Measurements from ENCODE around the gene GAREM2.

The GAREM2 gene

DNA sequence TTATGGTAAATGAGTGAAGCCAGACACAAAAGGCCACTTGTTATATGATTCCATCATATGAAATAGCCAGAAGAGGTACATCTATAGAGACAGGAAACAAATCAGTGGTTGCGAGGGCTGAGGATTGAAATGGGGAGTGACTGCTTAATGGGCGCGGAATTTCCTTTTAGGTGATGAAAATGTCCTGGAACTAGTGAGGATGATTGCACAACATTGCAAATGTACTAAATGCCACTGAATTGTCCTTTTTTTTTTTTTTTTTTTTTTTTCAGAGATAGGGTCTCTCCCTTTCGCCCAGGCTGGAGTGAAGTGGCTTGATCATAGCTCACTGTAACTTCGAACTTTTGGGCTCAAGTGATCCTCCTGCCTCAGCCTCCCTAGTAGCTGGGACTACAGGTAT is 15.3 kb upstream of the GAREM2 start:
- no peak for TF ChIP-seq EZH2phosphoT487 (IDR thresholded peaks at IDR 0.05; ENCODE audit: low read depth)
- TF ChIP-seq, protein P1, sequence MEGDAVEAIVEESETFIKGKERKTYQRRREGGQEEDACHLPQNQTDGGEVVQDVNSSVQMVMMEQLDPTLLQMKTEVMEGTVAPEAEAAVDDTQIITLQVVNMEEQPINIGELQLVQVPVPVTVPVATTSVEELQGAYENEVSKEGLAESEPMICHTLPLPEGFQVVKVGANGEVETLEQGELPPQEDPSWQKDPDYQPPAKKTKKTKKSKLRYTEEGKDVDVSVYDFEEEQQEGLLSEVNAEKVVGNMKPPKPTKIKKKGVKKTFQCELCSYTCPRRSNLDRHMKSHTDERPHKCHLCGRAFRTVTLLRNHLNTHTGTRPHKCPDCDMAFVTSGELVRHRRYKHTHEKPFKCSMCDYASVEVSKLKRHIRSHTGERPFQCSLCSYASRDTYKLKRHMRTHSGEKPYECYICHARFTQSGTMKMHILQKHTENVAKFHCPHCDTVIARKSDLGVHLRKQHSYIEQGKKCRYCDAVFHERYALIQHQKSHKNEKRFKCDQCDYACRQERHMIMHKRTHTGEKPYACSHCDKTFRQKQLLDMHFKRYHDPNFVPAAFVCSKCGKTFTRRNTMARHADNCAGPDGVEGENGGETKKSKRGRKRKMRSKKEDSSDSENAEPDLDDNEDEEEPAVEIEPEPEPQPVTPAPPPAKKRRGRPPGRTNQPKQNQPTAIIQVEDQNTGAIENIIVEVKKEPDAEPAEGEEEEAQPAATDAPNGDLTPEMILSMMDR (IDR thresholded peaks at IDR 0.05; ENCODE audit: low read depth, low read length) = no peak

DNA sequence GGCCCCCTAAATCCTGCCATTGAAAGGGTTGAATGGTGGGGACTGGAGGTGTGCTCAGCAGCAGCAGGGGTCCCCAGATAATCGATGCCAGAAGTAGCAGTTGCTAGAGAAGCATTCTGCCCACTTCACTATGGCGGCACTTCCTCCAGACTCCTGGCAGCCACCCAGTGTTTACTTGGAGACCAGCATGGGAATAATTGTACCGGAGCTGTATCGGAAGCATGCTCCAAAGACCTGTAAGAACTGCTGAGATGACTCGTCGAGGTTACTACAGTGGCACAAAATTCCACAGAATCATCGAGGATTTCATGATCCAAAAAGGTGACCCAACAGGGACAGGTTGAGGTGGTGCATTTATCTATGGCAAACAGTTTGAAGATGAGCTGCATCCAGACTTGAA is 11.0 kb upstream of the GAREM2 start:
- Histone ChIP-seq H3K4me3 (ENCODE audit: low read length) (no peak overlapping the region), H3K79me2 (ENCODE audit: low read length) (no peaks in the 10 kb centered on the region), H3K9me3 (ENCODE audit: insufficient read depth, low read length) (no peaks in the 10 kb centered on the region), H3K4me1 (ENCODE audit: low read length) (peaks cover 3% of the 10 kb centered on the region; the same call in 1 of the 2 replicates), H3K27me3 (ENCODE audit: low read depth, low read length) (no peaks in the 10 kb centered on the region), H2AFZ (ENCODE audit: low read depth, low read length) (no peak overlapping the region), H4K20me1 (ENCODE audit: insufficient read depth, low read length) (no peaks in the 10 kb centered on the region), H3K9ac (ENCODE audit: low read length) (no peak overlapping the region), H3K27ac (ENCODE audit: low read length) (no peak overlapping the region), H3K36me3 (replicated peaks; ENCODE audit: low read depth, low read length) (no peaks in the 10 kb centered on the region), H3K4me2 (ENCODE audit: low read length) (no peak overlapping the region)
- TF ChIP-seq EZH2phosphoT487 (IDR thresholded peaks at IDR 0.05; ENCODE audit: low read depth) = no peak
- TF ChIP-seq, protein P1 (IDR thresholded peaks at IDR 0.05; ENCODE audit: low read depth, low read length) = no peak

More for the DNA sequence above, 15.3 kb upstream of the GAREM2 start:
- H3K4me2 ChIP-seq (ENCODE audit: low read length) = no peak overlapping the region
- H2AFZ ChIP-seq (ENCODE audit: low read depth, low read length) = no peak overlapping the region
- no peaks in the 10 kb centered on the region for H3K9me3 ChIP-seq (ENCODE audit: insufficient read depth, low read length)
- no peaks in the 10 kb centered on the region for H3K36me3 ChIP-seq (replicated peaks; ENCODE audit: low read depth, low read length)
- no peak overlapping the region for H3K9ac ChIP-seq (ENCODE audit: low read length)
- no peaks in the 10 kb centered on the region for H3K79me2 ChIP-seq (ENCODE audit: low read length)
- H4K20me1 ChIP-seq (ENCODE audit: insufficient read depth, low read length) = no peaks in the 10 kb centered on the region
- H3K4me3 ChIP-seq (ENCODE audit: low read length) = no peak overlapping the region
- no peak overlapping the region for H3K27ac ChIP-seq (ENCODE audit: low read length)
- peaks cover 3% of the 10 kb centered on the region; the same call in 1 of the 2 replicates for H3K4me1 ChIP-seq (ENCODE audit: low read length)
- no peaks in the 10 kb centered on the region for H3K27me3 ChIP-seq (ENCODE audit: low read depth, low read length)

DNA sequence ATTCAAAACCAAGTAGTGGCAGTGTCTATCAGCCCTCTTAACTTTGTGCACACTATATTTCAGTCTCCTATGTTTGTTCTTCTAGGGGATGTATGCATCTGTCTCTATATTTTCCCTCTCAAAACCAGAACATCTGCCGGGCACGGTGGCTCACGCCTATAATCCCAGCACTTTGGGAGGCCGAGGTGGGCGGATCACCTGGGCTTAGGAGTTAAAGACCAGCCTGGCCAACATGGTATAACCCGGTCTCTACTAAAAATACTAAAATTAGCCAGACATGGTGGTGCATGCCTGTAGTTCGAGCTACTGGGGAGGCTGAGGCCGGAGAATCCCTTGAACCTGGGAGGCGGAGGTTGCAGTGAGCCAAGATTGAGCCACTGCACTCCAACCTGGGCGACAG is 9.9 kb upstream of the GAREM2 start:
- no peak overlapping the region for H3K4me3 ChIP-seq (ENCODE audit: low read length)
- H3K9ac ChIP-seq (ENCODE audit: low read length) = no peak overlapping the region
- no peaks in the 10 kb centered on the region for H3K9me3 ChIP-seq (ENCODE audit: insufficient read depth, low read length)

DNA sequence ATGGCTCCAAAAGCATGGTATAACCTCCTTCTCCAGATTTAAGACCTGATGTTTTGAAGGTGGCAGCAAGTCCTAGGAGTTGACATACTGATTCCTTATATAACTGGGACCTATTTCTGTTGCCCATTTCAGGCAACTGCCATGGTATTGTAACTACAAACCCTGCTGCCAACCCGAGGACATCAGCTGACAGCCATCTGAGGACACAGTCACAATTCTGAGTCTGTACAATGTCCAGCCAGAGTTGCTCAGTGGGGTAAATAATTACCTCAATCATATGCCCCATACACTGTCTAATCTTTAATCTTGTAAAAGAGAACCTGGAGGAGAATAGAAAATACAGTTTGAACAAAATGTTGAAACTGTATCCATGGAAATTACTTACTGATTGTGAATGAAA is 8.7 kb upstream of the GAREM2 start:
- no peak overlapping the region for H3K27ac ChIP-seq (ENCODE audit: low read length)
- TF ChIP-seq, protein P1 (IDR thresholded peaks at IDR 0.05; ENCODE audit: low read depth, low read length) = no peak
- no peak for TF ChIP-seq EZH2phosphoT487 (IDR thresholded peaks at IDR 0.05; ENCODE audit: low read depth)
- peaks cover 3% of the 10 kb centered on the region; the same call in 1 of the 2 replicates for H3K4me1 ChIP-seq (ENCODE audit: low read length)
- H3K9ac ChIP-seq (ENCODE audit: low read length) = no peak overlapping the region
- H3K36me3 ChIP-seq (replicated peaks; ENCODE audit: low read depth, low read length) = no peaks in the 10 kb centered on the region
- no peaks in the 10 kb centered on the region for H3K79me2 ChIP-seq (ENCODE audit: low read length)
- no peaks in the 10 kb centered on the region for H4K20me1 ChIP-seq (ENCODE audit: insufficient read depth, low read length)
- no peaks in the 10 kb centered on the region for H3K9me3 ChIP-seq (ENCODE audit: insufficient read depth, low read length)
- H2AFZ ChIP-seq (ENCODE audit: low read depth, low read length) = no peak overlapping the region
- H3K4me3 ChIP-seq (ENCODE audit: low read length) = no peak overlapping the region
- no peak overlapping the region for H3K4me2 ChIP-seq (ENCODE audit: low read length)
- H3K27me3 ChIP-seq (ENCODE audit: low read depth, low read length) = no peaks in the 10 kb centered on the region

More for the DNA sequence above, 9.9 kb upstream of the GAREM2 start:
- Histone ChIP-seq H3K27ac (ENCODE audit: low read length) (no peak overlapping the region), H3K4me2 (ENCODE audit: low read length) (no peak overlapping the region), H3K79me2 (ENCODE audit: low read length) (no peaks in the 10 kb centered on the region), H3K4me1 (ENCODE audit: low read length) (peaks cover 3% of the 10 kb centered on the region; the same call in 1 of the 2 replicates), H4K20me1 (ENCODE audit: insufficient read depth, low read length) (no peaks in the 10 kb centered on the region), H3K27me3 (ENCODE audit: low read depth, low read length) (no peaks in the 10 kb centered on the region), H2AFZ (ENCODE audit: low read depth, low read length) (no peak overlapping the region), H3K36me3 (replicated peaks; ENCODE audit: low read depth, low read length) (no peaks in the 10 kb centered on the region)
- TF ChIP-seq, protein P1 (IDR thresholded peaks at IDR 0.05; ENCODE audit: low read depth, low read length) = no peak
- no peak for TF ChIP-seq EZH2phosphoT487 (IDR thresholded peaks at IDR 0.05; ENCODE audit: low read depth)

All from OCI-LY3 (cell line).